ENCODE data around the gene UBL4A. TPM values are rescaled to one million over a fixed set of nuclear protein-coding genes. Genes with fewer than 3 reads are reported as not detected.

The UBL4A gene
- polyA plus RNA-seq (2011; rRNA removed) (22.1 and 33.3 TPM in 2 replicates), polyA minus RNA-seq (2011; rRNA and poly(A)+ RNA removed) (15.4 and 27.1 TPM in 2 replicates)

DNA sequence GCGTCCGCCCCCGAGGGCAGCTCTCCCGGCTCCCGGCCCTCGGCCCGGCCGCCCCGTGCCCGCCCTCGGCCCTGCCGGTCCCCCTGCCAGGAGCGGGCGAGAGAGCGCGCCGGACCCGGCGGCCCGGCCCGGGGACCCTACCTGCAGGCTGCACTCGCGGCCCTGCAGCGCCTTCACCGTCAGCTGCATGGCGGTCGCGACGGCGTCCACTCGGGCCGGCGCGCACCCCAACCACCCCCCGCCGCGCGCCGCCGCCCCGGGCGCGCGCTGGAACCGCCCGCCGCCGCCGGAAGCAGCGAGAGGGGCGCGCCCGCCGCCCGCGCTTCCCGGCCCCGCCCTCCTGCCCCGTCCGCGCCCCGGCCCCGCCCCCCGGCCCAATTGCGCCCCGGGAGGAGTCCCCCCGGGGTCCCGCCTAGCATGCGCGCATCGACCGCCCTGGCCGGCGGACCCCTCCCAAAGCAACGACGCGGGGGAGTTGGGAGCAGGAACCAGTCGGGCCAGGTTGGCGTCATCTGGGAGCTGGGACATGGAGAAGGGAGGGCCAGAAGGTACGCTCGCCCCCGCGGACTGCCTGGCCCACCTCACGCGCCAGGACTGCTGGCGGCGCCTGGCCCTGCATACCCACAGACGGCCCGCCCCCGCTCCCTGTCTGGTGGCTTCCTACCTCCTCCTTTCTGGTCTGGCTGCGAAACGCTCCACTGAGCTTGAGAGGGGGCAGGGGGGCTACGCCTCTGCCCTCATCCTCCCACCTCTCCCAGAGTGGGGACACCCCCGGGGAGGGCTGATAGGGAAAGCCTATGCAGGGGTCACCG, at the start of gene UBL4A:
TSS of gene UBL4A (minus strand) at position 220 of the 812 bp plus-strand sequence. CDS start at position 189, 31 bp downstream.
- DNase-seq (ENCODE audit: low read depth) = no peak
- CTCF ChIA-PET = interaction anchor here (0.7 kb wide), 1 partner anchor 12 kb away, joined by 3 read pairs; no protein-coding TSS in a partner anchor
- TF ChIP-seq, protein P1, sequence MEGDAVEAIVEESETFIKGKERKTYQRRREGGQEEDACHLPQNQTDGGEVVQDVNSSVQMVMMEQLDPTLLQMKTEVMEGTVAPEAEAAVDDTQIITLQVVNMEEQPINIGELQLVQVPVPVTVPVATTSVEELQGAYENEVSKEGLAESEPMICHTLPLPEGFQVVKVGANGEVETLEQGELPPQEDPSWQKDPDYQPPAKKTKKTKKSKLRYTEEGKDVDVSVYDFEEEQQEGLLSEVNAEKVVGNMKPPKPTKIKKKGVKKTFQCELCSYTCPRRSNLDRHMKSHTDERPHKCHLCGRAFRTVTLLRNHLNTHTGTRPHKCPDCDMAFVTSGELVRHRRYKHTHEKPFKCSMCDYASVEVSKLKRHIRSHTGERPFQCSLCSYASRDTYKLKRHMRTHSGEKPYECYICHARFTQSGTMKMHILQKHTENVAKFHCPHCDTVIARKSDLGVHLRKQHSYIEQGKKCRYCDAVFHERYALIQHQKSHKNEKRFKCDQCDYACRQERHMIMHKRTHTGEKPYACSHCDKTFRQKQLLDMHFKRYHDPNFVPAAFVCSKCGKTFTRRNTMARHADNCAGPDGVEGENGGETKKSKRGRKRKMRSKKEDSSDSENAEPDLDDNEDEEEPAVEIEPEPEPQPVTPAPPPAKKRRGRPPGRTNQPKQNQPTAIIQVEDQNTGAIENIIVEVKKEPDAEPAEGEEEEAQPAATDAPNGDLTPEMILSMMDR (IDR thresholded peaks at IDR 0.05; ENCODE audit: insufficient read depth, low read depth, low read length) = no peak
- Histone ChIP-seq H3K4me3 (ENCODE audit: low read depth, low read length) (peak within 1 kb of the TSS; percentile 57), H3K27me3 (ENCODE audit: control insufficient read depth, insufficient read depth, low read length) (no peaks in the 10 kb centered on the region), H3K36me3 (ENCODE audit: control insufficient read depth, insufficient read depth, low read length) (peaks cover 8% of the 10 kb centered on the region)
- POLR2A ChIA-PET = no interaction called here

DNA sequence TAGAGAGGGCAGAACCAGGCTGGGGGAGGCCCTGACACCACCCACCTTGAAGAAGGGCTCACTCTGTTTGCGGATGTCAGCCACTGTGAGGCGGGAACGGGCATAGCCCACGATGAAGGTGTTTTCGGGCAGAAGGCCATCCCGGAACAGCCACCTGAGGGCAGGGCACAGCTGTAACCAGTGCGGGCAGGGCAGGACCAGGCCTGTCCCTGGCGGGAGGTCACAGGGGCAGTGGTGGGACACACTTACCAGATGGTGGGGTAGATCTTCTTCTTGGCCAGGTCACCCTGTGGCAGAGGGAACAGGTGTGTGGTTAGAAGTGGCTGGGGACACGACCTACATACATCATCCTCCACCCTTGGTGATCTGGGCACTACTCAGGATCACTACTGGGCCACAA, 49.5 kb upstream of the UBL4A start:
- H3K36me3 ChIP-seq (ENCODE audit: control insufficient read depth, insufficient read depth, low read length) = peaks cover 16% of the 10 kb centered on the region
- no peak overlapping the region for H3K4me3 ChIP-seq (ENCODE audit: low read depth, low read length)
- ChIA-PET POLR2A (no interaction called here), CTCF (interaction anchor here (1.2 to 1.4 kb wide), 3 partner anchors 9 to 163 kb away, joined by 3 to 6 read pairs (median 3); partner anchors contain the start of gene FLNA)
- DNase-seq (ENCODE audit: low read depth) = no peak
- no peaks in the 10 kb centered on the region for H3K27me3 ChIP-seq (ENCODE audit: control insufficient read depth, insufficient read depth, low read length)
- TF ChIP-seq, protein P1 (IDR thresholded peaks at IDR 0.05; ENCODE audit: insufficient read depth, low read depth, low read length) = no peak

- Histone ChIP-seq H3K36me3 (ENCODE audit: control insufficient read depth, insufficient read depth, low read length) (peaks cover 16% of the 10 kb centered on the region), H3K27me3 (ENCODE audit: control insufficient read depth, insufficient read depth, low read length) (no peaks in the 10 kb centered on the region), H3K4me3 (ENCODE audit: low read depth, low read length) (no peak overlapping the region)
- POLR2A ChIA-PET = no interaction called here
- CTCF ChIA-PET = interaction anchor here (0.9 to 1.7 kb wide), 4 partner anchors 44 to 161 kb away, joined by 3 to 9 read pairs (median 5); partner anchors contain the start of genes FLNA and SLC10A3
- DNase-seq (ENCODE audit: low read depth) = no peak
- TF ChIP-seq, protein P1 (IDR thresholded peaks at IDR 0.05; ENCODE audit: insufficient read depth, low read depth, low read length) = peak; percentile 94
Observed at GRCh38 chrX:154534526-154535322, 48.3 kb upstream of the UBL4A start.

DNA sequence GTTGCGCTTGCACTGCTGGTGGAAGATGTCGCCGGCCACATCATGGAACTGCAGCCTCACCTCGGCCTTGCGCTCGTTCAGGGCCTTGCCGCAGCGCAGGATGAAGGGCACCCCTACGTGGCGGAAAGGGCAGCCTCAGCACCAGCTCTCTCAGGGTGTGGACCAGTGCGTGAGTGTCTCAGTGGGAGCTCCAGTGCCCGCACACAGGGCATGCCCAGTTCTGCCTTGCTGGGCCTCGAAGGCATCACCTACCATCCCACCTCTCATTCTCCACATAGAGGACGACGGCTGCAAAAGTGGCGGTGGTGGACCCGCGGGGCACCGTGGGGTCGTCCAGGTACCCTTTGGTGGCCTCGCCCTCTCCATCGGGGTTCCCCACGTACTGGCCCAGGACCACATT, 46.3 kb upstream of the UBL4A start:
- no peak for DNase-seq (ENCODE audit: low read depth)
- H3K36me3 ChIP-seq (ENCODE audit: control insufficient read depth, insufficient read depth, low read length) = peaks cover 16% of the 10 kb centered on the region
- ChIA-PET POLR2A (no interaction called here), CTCF (interaction anchor here (0.8 to 2.5 kb wide), 3 partner anchors 34 to 159 kb away, joined by 3 to 6 read pairs (median 5); partner anchors contain the start of gene RPL10)
- TF ChIP-seq, protein P1 (IDR thresholded peaks at IDR 0.05; ENCODE audit: insufficient read depth, low read depth, low read length) = no peak
- no peak overlapping the region for H3K4me3 ChIP-seq (ENCODE audit: low read depth, low read length)
- no peaks in the 10 kb centered on the region for H3K27me3 ChIP-seq (ENCODE audit: control insufficient read depth, insufficient read depth, low read length)

DNA sequence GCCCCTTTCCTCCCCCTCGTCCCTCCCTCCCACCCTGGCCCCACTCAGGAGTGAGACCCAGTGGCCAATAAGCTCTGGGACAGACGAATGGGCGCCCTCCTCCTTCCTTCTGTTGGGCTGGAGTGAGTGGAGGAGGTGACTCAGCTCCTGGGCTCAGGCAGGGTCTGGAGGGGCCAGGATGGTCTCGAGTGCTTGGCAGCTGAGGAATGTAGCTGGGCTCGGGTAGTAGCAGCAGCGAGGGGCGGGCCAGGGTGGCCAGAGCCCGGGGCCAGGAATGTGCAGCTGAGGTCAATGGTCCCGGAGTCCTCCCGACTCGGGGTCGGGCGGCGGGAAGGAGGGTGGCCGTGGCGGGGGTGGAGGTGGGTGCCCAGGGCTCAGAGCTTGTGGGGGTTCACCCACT, 45.2 kb upstream of the UBL4A start:
- TF ChIP-seq, protein P1 (IDR thresholded peaks at IDR 0.05; ENCODE audit: insufficient read depth, low read depth, low read length) = no peak
- no peak overlapping the region for H3K4me3 ChIP-seq (ENCODE audit: low read depth, low read length)
- H3K27me3 ChIP-seq (ENCODE audit: control insufficient read depth, insufficient read depth, low read length) = no peaks in the 10 kb centered on the region
- DNase-seq (ENCODE audit: low read depth) = no peak
- POLR2A ChIA-PET = no interaction called here
- peaks cover 16% of the 10 kb centered on the region for H3K36me3 ChIP-seq (ENCODE audit: control insufficient read depth, insufficient read depth, low read length)
- CTCF ChIA-PET = interaction anchor here (0.9 to 2.5 kb wide), 4 partner anchors 10 to 158 kb away, joined by 5 to 6 read pairs (median 5); partner anchors contain the start of gene RPL10

Measured in BJ (cell line).